Measurements from ENCODE around the gene ATP5MC2. TPM values are rescaled to one million over a fixed set of nuclear protein-coding genes. Genes with fewer than 3 reads are reported as not detected.

The ATP5MC2 gene
- total and polyA plus RNA-seq, 8 donors: 247 to 653 (median 602) TPM

DNA sequence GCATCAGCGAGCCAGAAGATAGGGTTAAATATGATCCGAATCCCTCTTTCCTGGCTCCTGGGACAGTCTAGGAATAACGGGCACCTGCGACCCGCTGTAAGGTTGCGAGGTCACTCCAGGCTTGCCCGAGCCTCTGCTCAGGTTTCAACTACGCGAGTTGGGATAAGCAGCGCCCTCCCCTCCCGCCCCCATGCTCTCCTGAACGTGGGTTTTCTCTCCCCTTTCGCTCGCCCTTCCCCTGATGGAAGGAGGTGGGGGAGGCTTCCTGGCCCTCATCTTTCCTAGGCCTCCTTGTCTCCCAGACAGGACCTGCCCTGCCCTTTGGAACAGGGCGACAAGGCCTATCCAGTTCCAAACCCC, 753 bp upstream of the ATP5MC2 start:
- peaks cover 0 to 19% of the 10 kb centered on the region in 2 donors for H3K27me3 ChIP-seq
- DNase-seq (peak in 3 of 4 donors; percentile 57 to 65 (median 60)), ATAC-seq (peak; percentile 43)
- TF ChIP-seq, protein P1, sequence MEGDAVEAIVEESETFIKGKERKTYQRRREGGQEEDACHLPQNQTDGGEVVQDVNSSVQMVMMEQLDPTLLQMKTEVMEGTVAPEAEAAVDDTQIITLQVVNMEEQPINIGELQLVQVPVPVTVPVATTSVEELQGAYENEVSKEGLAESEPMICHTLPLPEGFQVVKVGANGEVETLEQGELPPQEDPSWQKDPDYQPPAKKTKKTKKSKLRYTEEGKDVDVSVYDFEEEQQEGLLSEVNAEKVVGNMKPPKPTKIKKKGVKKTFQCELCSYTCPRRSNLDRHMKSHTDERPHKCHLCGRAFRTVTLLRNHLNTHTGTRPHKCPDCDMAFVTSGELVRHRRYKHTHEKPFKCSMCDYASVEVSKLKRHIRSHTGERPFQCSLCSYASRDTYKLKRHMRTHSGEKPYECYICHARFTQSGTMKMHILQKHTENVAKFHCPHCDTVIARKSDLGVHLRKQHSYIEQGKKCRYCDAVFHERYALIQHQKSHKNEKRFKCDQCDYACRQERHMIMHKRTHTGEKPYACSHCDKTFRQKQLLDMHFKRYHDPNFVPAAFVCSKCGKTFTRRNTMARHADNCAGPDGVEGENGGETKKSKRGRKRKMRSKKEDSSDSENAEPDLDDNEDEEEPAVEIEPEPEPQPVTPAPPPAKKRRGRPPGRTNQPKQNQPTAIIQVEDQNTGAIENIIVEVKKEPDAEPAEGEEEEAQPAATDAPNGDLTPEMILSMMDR (IDR thresholded peaks at IDR 0.05): no peak
- H3K4me1 ChIP-seq: peaks cover 14 to 40% of the 10 kb centered on the region in 2 donors
- intact Hi-C loops (cut with DNase I): loop anchor here in 1 of 2 donors (5.0 kb wide), 1 partner anchor 134 kb away; no protein-coding TSS in a partner anchor
- H3K27ac ChIP-seq: peak overlapping the region; percentile 89 to 93
- H3K9me3 ChIP-seq: no peaks in the 10 kb centered on the region
- peaks cover 0 to 22% of the 10 kb centered on the region in 2 donors for H3K36me3 ChIP-seq
- H3K4me3 ChIP-seq: peak overlapping the region; percentile 21 to 74

DNA sequence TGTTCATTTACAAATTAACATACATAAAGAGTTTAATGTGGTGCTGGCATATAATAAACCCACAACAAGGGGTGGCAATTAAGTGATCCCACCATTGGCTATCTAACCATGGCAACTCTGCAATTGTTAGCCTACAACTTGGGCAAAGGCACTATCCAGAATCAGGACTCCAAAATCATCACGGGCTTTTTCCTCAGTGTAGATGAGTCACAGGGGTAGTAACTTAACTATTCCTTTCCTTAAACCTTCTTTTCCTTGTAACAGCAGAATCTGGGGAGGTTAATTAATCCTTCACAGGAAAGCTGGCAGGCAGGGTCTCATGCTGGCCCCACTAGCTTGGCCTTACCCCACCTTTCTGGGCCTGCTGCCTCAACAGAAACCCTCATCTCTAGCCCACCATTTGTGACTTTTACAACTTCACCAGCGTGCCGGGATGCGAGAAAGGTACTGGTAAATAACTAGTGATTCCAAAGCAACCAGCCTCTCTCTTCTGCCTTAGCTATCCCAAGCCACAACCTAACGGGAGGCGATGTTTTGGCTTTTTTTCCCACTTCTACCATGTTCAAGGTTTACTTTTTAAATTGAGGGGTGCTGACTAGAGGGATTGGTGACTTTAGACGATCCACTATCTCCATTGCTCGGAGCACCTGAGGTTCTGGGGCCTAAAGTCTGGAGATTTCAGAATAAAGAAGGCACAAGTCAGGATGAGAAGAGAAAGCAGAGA, 744 bp downstream of the ATP5MC2 start:
- Histone ChIP-seq H3K9me3 (no peaks in the 10 kb centered on the region), H3K4me3 (peak overlapping the region; percentile 61 to 74), H3K27ac (peak overlapping the region; percentile 89 to 93), H3K27me3 (peaks cover 0 to 19% of the 10 kb centered on the region in 2 donors), H3K36me3 (peaks cover 0 to 37% of the 10 kb centered on the region in 2 donors), H3K4me1 (peaks cover 14 to 40% of the 10 kb centered on the region in 2 donors)
- TF ChIP-seq, protein P1 (IDR thresholded peaks at IDR 0.05): no peak
- intact Hi-C loops (cut with DNase I): loop anchor here in 1 of 2 donors (5.0 kb wide), 1 partner anchor 133 kb away; no protein-coding TSS in a partner anchor
- no peak for ATAC-seq
- DNase-seq: no peak

DNA sequence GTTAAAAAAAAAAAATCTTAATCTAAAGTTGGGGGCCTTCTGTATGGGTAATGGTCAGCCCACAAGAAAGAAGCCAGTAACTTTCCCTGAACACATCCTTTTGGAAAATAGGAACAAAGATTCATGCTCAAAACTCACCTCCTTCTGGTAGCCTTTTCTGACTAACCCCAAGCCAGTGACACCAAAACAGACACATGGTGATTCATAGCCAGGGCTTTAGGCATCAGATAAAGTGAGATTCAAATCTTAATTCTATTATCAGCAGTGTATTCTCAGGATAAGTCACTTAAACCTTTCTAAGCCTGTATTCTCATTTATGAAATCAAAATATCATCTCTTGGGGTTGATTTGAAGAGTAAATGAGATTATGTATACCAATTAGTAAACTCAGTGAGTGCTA, 4.9 kb downstream of the ATP5MC2 start:
- ATAC-seq: no peak
- DNase-seq: no peak
- intact Hi-C loops (cut with DNase I): no loop called here
- Histone ChIP-seq H3K27me3 (no peaks in the 10 kb centered on the region), H3K27ac (no peak overlapping the region), H3K36me3 (peaks cover 0 to 79% of the 10 kb centered on the region in 2 donors), H3K9me3 (no peaks in the 10 kb centered on the region), H3K4me1 (peaks cover 9 to 26% of the 10 kb centered on the region in 2 donors), H3K4me3 (no peak overlapping the region)
- TF ChIP-seq, protein P1 (IDR thresholded peaks at IDR 0.05): no peak

DNA sequence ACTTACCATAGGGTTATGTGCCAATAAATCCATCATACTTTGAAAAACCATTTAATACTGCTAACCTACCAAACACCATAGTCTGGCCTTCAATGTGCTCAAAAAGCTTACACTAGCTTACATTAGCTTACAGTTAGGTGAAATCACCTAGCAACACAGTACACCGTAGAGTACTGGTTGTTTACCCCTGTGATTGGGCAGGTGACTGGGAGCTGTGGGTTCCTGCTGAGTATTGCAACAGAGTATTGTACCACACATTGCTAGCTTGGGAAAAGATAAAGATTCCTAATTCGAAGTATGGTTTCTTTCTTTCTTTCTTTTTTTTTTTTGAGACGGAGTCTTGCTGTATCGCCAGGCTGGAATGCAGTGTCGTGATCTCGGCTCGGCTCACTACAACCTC, 5.6 kb downstream of the ATP5MC2 start:
- Histone ChIP-seq H3K27ac (no peak overlapping the region), H3K4me3 (no peak overlapping the region), H3K9me3 (no peaks in the 10 kb centered on the region), H3K27me3 (no peaks in the 10 kb centered on the region), H3K4me1 (peaks cover 9 to 23% of the 10 kb centered on the region in 2 donors), H3K36me3 (peaks cover under 1 to 86% of the 10 kb centered on the region in 2 donors)
- DNase-seq: no peak
- intact Hi-C loops (cut with DNase I): no loop called here
- ATAC-seq: no peak
- TF ChIP-seq, protein P1 (IDR thresholded peaks at IDR 0.05): no peak

DNA sequence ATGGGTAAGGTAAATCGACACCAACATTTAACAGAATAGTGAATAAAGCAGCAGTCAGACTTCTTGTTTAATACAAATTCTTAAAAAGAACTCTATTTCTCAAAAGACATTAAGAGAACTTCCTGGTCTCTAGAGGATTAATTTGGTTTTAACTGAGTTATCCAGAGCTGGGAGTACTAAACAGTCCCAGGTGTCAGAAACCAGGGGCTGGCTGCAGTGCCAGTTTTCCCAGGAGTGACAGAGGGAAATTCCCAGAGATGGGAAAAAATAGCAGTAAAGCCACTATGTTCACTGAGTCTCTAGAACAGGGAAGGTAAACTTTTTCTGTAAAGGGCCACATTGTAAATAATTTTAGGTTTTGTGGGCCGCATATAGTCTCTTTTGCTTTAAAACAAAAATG, 8.8 kb downstream of the ATP5MC2 start:
- no peaks in the 10 kb centered on the region for H3K27me3 ChIP-seq
- H3K4me1 ChIP-seq: no peaks in the 10 kb centered on the region
- no peak overlapping the region for H3K27ac ChIP-seq
- peaks cover 8 to 100% of the 10 kb centered on the region in 2 donors for H3K36me3 ChIP-seq
- DNase-seq: no peak
- TF ChIP-seq, protein P1 (IDR thresholded peaks at IDR 0.05): no peak
- no peak for ATAC-seq
- H3K9me3 ChIP-seq: no peaks in the 10 kb centered on the region
- intact Hi-C loops (cut with DNase I): no loop called here
- no peak overlapping the region for H3K4me3 ChIP-seq

Data from left lung (tissue), 10 donors.